Effector memory CD4-positive, alpha-beta T cell (primary cell): ENCODE data around the gene AJAP1.

Experiments
- DNase-seq, 3 donors: peaks; one replicate each; pipeline ENCODE4 v3.0.0-alpha.2; 2020
- H3K27ac ChIP-seq: 2 replicates; pipeline ENCODE4 v1.7.0; 2013; ENCODE audit warnings: mild to moderate bottlenecking, low read length, moderate library complexity; ENCODE audit not compliant: insufficient read depth, poor library complexity, severe bottlenecking
- H3K27me3 ChIP-seq: replicated peaks from 2 replicates; pipeline ENCODE4 v1.7.0; 2013; ENCODE audit warnings: mild to moderate bottlenecking, low read length; ENCODE audit not compliant: insufficient read depth, control insufficient read depth, poor library complexity, severe bottlenecking
- H3K36me3 ChIP-seq: 2 replicates; pipeline ENCODE4 v1.7.0; 2013; ENCODE audit warnings: mild to moderate bottlenecking, low read length, moderate library complexity; ENCODE audit not compliant: control insufficient read depth, insufficient read depth
- H3K4me1 ChIP-seq: 2 replicates; pipeline ENCODE4 v1.7.0; 2013; ENCODE audit warnings: low read length, mild to moderate bottlenecking; ENCODE audit not compliant: control insufficient read depth, insufficient read depth, poor library complexity, severe bottlenecking
- H3K4me3 ChIP-seq: 2 replicates; pipeline ENCODE4 v1.7.0; 2013; ENCODE audit warnings: low read length, low read depth, mild to moderate bottlenecking; ENCODE audit not compliant: insufficient read depth, poor library complexity, severe bottlenecking
- H3K9me3 ChIP-seq: 2 replicates; pipeline ENCODE4 v1.7.0; 2013; ENCODE audit warnings: mild to moderate bottlenecking, low read length, moderate library complexity; ENCODE audit not compliant: control insufficient read depth

AJAP1 gene

DNA sequence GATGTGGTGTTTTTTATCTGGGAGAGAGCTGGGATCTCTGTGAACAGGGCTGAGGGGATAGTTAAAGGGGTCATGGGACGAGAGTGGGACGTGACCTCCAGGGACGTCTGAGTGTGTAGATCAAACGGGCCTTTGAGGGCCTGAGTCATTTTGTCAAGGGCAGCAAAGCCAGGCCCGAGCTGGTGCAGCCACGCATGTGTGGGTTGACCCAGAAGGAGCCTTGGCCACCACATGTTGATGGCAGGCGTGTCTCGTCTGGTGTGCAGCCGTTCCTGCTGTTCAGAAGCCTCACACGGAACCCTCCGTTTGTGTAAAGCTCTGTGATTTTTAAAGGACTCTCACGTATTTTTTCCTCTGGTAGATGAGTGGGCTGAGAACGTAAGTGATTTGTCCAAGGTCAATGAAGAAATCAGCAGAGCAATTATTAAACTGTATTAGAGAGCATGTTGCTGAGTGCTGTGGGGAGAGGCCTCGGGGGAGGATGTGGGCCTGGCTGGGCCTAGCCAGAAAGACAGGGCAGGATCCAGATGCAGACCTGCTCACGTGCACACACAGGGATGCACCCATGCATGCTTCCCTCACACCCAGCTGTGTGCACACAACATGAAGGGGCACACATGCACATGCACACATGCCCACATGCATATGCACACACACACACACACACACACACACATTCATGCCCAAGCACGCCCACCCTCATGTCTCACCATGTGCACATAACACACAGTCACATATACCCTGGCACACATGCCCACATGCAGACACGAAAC, 89.8 kb downstream of the AJAP1 start:
- Histone ChIP-seq H3K27ac (no peak overlapping the region), H3K9me3 (no peaks in the 10 kb centered on the region), H3K27me3 (no peaks in the 10 kb centered on the region), H3K36me3 (no peaks in the 10 kb centered on the region), H3K4me3 (no peak overlapping the region), H3K4me1 (no peaks in the 10 kb centered on the region)
- no peak for DNase-seq

DNA sequence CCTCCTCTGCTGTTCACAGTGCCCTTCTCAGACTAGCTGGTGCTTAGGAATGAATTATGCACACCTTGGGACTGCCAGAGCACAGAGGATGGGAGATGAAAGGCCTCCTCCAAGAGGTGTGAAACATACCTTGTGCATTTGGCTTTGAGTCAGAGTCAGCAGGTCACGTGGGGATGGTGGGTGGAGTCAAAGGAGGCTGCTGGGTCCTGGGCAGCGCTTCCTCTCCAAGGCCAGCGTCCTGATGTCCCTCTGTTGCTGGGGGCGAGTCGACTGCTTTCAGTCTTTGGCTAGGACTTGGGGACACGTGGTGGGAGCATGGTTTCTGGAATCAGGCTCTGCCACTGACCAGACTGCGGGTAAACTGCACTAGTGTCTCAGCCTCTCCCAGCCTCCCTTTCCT, 91.2 kb downstream of the AJAP1 start:
- Histone ChIP-seq H3K4me3 (no peak overlapping the region), H3K27ac (no peak overlapping the region), H3K9me3 (no peaks in the 10 kb centered on the region), H3K27me3 (no peaks in the 10 kb centered on the region), H3K4me1 (no peaks in the 10 kb centered on the region), H3K36me3 (no peaks in the 10 kb centered on the region)
- DNase-seq, result no peak

DNA sequence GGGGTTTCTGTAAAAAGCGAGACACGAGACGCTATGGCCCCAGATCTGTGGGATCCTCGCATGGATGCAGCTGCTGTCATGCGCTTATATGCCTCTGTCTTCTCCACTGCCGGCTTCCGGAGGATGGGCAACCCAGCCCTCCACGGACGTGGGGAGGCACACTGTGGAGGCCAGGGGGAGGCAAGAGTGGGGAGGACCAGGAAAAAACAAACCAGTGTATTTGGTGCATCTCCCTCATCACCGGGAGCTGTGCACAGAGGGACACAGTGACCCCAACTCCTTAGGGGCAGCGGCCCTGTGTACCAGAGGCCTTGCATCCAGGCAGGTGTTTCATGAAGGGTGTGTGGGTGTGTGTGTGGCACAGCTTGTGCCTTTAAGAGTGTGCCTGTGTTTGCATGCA, 95.0 kb downstream of the AJAP1 start:
- Histone ChIP-seq H3K27ac (no peak overlapping the region), H3K27me3 (no peaks in the 10 kb centered on the region), H3K36me3 (no peaks in the 10 kb centered on the region), H3K9me3 (no peaks in the 10 kb centered on the region), H3K4me1 (no peaks in the 10 kb centered on the region), H3K4me3 (no peak overlapping the region)
- no peak for DNase-seq

DNA sequence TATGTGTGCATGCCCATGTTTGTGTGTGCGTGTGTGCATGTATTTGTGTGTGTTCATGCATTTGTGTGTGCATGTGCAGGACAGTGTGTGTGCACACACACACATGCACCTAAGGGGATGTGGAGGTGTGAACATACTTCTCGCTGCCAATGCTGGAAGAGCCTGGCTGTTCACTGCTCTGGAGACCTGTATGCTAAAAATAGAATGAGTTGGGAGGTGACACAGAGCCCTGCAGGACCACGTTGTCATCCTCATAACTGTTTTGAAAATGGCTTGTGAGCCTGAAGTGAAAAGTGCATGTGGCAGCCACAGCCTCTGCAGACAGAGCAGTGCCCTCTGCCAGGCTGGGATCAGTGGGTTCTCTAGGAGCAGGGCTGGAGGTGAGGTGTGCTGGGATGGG, 95.8 kb downstream of the AJAP1 start:
- H3K27ac ChIP-seq, result no peak overlapping the region
- H3K4me3 ChIP-seq, result no peak overlapping the region
- no peaks in the 10 kb centered on the region for H3K36me3 ChIP-seq
- no peaks in the 10 kb centered on the region for H3K27me3 ChIP-seq
- H3K4me1 ChIP-seq, result no peaks in the 10 kb centered on the region
- no peaks in the 10 kb centered on the region for H3K9me3 ChIP-seq
- no peak for DNase-seq

DNA sequence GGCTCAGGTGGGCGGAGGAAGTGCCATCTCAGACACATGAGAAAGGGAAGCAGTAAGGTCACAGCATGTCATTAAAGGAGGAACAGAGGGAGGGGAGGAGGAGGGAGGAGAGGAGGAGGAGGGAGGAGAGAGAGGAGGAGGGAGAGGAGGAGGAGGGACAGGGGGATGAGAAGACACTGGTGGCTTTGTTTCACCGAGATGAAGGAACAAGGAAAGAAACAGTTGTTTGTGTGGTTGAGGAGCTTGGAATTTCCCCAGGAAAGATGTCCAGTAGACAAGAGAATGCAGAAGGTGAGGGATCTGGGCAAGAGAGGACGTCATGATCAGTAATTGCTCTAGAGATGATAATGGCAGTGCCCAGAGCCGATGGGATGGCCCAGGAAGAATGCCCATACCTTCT, 97.7 kb downstream of the AJAP1 start:
- peaks cover 1% of the 10 kb centered on the region for H3K27me3 ChIP-seq
- no peaks in the 10 kb centered on the region for H3K9me3 ChIP-seq
- no peak for DNase-seq
- H3K27ac ChIP-seq, result no peak overlapping the region
- H3K4me1 ChIP-seq, result no peaks in the 10 kb centered on the region
- no peaks in the 10 kb centered on the region for H3K36me3 ChIP-seq
- H3K4me3 ChIP-seq, result no peak overlapping the region

DNA sequence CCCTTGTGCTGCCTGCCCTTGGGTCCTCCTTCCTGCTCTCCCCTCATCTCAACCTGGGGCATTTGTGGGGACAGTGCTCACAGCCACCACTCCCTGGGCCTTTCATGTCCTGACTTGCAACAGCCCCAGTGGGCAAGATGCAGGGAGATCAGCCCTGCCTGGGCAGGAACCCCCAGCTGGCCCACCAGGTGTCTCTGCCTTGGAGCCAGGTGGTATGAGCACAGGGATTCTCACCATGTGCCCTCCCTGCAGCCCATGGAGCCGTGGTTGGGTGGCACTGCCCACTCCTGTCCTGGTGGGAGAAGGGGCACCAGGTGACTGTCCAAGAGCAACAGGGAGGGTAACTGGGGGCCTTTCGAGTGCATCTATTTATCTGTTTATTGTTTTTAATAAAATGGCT, 100.4 kb downstream of the AJAP1 start:
- Histone ChIP-seq H3K27me3 (peaks cover 5% of the 10 kb centered on the region), H3K27ac (no peak overlapping the region), H3K4me1 (no peaks in the 10 kb centered on the region), H3K4me3 (no peak overlapping the region), H3K36me3 (no peaks in the 10 kb centered on the region), H3K9me3 (no peaks in the 10 kb centered on the region)
- no peak for DNase-seq

DNA sequence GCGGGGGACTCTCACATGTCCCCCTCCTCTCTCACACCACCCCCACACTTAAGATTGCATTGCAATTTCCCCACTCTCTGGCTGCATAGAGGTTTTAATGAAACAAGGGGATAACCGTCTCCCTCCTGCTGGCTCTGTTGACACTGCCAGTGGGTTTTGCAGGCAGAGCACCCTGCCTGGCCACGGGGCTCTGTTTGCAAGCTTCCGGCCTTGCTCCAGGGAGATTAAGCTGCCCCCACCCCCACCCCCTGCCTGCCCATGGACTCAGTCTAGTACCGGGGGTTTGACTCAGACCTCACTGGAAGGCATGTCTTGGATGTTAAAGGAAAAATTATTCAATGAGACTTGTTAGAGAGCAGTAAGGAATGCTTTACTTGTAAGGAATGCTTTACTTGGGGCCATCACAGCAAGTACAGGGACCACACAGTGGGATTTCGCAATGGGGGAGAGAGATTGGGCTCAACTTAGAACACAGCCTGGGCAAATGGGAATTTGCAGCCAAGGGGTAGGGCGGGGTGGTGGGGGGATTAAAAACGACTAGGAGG, 101.0 kb downstream of the AJAP1 start:
- Histone ChIP-seq H3K4me3 (no peak overlapping the region), H3K9me3 (no peaks in the 10 kb centered on the region), H3K4me1 (no peaks in the 10 kb centered on the region), H3K36me3 (no peaks in the 10 kb centered on the region), H3K27me3 (peaks cover 5% of the 10 kb centered on the region), H3K27ac (no peak overlapping the region)
- no peak for DNase-seq

DNA sequence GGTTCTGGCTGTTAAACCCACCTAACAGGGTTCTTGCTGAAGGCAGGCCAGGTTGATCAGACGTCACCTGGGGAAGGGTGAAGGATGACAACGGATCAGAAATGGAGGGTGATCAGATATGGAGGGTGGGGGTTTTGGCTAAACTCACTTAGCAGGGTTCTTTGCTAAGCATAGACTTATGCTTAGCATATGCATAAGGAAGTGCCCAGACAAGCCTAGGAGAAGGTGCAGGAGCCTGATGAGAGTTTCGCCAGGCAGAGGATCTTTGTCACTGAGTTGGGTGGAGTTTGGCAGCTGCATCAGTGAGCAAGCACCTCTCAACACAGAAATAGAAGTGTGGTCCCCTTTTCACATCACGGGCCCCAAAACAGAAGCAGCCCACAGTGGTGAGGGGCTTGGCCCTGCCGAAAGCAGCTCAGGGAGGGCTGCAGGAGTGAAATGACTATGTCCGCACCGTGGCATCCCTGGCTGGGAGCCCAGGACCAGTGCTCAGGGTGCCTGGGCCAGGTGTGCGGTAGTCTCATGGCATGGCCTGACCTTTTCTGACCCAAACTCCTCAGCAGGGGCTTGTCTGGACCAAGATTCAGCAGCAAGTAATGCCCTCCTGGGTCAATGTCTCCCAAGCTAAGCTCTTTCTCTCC, 101.6 kb downstream of the AJAP1 start:
- DNase-seq, result no peak
- H3K4me1 ChIP-seq, result no peaks in the 10 kb centered on the region
- no peaks in the 10 kb centered on the region for H3K9me3 ChIP-seq
- H3K27ac ChIP-seq, result no peak overlapping the region
- H3K36me3 ChIP-seq, result no peaks in the 10 kb centered on the region
- H3K4me3 ChIP-seq, result no peak overlapping the region
- H3K27me3 ChIP-seq, result peaks cover 5% of the 10 kb centered on the region

DNA sequence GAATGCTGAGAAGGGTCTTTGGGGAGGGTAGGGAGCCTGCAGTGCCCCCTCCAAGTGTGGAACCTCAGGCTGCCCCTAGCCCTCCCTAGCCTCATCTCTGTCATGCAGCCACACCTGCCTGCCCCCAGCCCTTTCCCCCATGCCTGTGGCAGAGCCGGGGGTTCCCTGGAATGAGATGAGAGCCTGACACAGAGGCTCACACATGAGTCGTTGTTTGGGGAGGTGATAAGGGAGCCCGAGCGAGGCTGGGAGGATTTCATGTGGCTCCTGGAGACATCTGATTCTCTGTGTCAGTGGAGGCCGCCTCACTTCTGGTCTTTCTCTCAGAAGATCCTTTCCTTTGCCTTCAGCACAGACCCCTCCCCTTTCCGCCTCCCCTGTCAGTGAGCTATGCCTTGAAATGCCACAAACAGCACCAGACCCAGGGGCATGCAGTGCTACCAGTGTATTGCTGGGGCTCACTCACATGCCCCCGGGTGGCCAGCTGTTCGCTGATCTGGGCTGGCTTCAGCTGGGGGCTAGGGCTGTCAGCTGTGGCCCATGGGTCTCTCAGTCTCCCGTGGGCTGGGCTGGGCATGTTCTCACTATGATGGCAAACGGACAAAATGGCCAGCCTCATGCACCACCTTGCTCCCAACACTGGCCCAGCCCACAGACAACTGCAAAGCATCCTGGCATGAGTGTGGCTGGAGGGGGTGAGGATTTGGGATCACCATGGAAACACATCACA, 102.6 kb downstream of the AJAP1 start:
- H3K4me1 ChIP-seq, result no peaks in the 10 kb centered on the region
- H3K36me3 ChIP-seq, result no peaks in the 10 kb centered on the region
- DNase-seq, result no peak
- H3K9me3 ChIP-seq, result no peaks in the 10 kb centered on the region
- H3K4me3 ChIP-seq, result no peak overlapping the region
- H3K27ac ChIP-seq, result no peak overlapping the region
- peaks cover 5% of the 10 kb centered on the region for H3K27me3 ChIP-seq

DNA sequence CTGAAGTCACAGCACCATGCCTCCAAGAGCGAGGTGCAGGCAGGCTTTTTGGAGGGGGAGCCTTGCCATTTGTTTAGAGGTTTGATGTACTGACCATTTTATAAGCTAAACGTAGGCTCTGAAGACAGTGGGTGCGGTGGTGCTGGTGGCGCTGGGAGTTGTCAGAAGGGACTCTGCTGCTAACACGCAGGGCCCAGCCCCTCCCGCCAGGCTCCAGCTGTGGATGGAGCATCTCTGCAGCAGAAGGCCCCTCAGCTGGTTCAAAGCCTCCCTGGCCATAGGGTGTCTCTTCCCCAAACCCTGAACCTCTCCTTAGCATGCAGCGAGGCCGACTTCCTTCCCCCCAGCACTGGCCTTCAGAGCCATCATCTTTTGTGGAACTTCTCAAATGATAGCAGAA, 105.3 kb downstream of the AJAP1 start:
- Histone ChIP-seq H3K27me3 (peaks cover 5% of the 10 kb centered on the region), H3K9me3 (no peaks in the 10 kb centered on the region), H3K4me1 (no peaks in the 10 kb centered on the region), H3K4me3 (no peak overlapping the region), H3K27ac (no peak overlapping the region), H3K36me3 (no peaks in the 10 kb centered on the region)
- DNase-seq, result no peak
